ENCODE measurements around the gene ZNF488.

DNA sequence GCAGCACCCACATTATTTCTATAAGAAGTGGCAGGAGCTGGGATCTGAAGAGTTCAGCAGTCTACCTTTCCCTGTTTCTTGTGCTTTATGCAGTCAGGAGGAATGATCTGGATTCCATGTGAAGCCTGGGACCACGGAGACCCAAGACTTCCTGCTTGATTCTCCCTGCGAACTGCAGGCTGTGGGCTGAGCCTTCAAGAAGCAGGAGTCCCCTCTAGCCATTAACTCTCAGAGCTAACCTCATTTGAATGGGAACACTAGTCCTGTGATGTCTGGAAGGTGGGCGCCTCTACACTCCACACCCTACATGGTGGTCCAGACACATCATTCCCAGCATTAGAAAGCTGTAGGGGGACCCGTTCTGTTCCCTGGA is 36.8 kb downstream of the ZNF488 start:
- TF ChIP-seq CTCF (IDR thresholded peaks at IDR 0.05): no peak
- TF ChIP-seq POLR2A (IDR thresholded peaks at IDR 0.05): no peak
